SK-N-SH (cell line): ENCODE data around the gene TMEM214. TPM values are rescaled to one million over a fixed set of nuclear protein-coding genes. Genes with fewer than 3 reads are reported as not detected.

Source experiments
- CTCF ChIA-PET: fragments of 300-600, 350-600 bp; formaldehyde crosslinking; extraction: SDS; loops from one replicate; lab custom pipeline; 2021; lab: Yijun Ruan, JAX
- POLR2A ChIA-PET: fragments of 350-600 bp; sonication (Branson Sonifier 250); formaldehyde crosslinking; extraction: SDS; loops from one replicate; lab custom pipeline; 2020; ENCODE audit warnings: antibody characterized with exemption, inconsistent platforms; lab: Yijun Ruan, JAX
- DNase-seq: peaks from one replicate; pipeline ENCODE4 v3.0.0; 2012
- H2AFZ ChIP-seq: fragments of 200-600 bp; sonication (generic); 2 replicates; pipeline ENCODE4 v1.8.1; 2016; ENCODE audit warnings: antibody characterized with exemption, mild to moderate bottlenecking, low read depth
- H3F3A ChIP-seq: fragments of 200-600 bp; sonication (generic); replicated peaks from 2 replicates; pipeline ENCODE3; 2016; ENCODE audit warnings: antibody characterized with exemption, mild to moderate bottlenecking; ENCODE audit not compliant: insufficient read depth
- H3K27ac ChIP-seq, 2 experiments: fragments of 200-500 bp in 1 of 2; fragments of 200-600 bp in 1 of 2; sonication (Bioruptor generic) in 1 of 2; sonication (generic), shearing (Covaris generic) in 1 of 2; 2 replicates each; pipeline versions ENCODE4 v1.5.1 to v1.6.1; 2014 to 2016; ENCODE audit warnings: low read depth in 2 of 2, inconsistent platforms in 1 of 2, low read length in 1 of 2, mild to moderate bottlenecking in 1 of 2, mixed read lengths in 1 of 2
- H3K27me3 ChIP-seq: fragments of 200-600 bp; sonication (generic), shearing (Covaris generic); 2 replicates; pipeline ENCODE4 v1.6.1; 2016; ENCODE audit warnings: mixed run types; ENCODE audit not compliant: insufficient read depth
- H3K36me3 ChIP-seq, 2 experiments: fragments of 200-500 bp in 1 of 2; fragments of 200-600 bp in 1 of 2; sonication (Bioruptor generic) in 1 of 2; sonication (generic) in 1 of 2; replicated peaks in 1 of 2; 2 replicates each; pipeline versions ENCODE3 to v1.5.1; 2014 to 2016; ENCODE audit warnings: low read length in 1 of 2, mild to moderate bottlenecking in 1 of 2; ENCODE audit not compliant: insufficient read depth in 2 of 2, control insufficient read depth in 1 of 2
- H3K4me1 ChIP-seq, 2 experiments: fragments of 200-500 bp in 1 of 2; fragments of 200-600 bp in 1 of 2; sonication (Bioruptor generic) in 1 of 2; sonication (generic), shearing (Covaris generic) in 1 of 2; 2 replicates each; pipeline versions ENCODE4 v1.5.1 to v1.6.1; 2014 to 2016; ENCODE audit warnings: low read depth in 1 of 2, low read length in 1 of 2, mixed run types in 1 of 2; ENCODE audit not compliant: insufficient read depth in 2 of 2, control insufficient read depth in 1 of 2
- H3K4me2 ChIP-seq: fragments of 200-600 bp; sonication (generic), shearing (Covaris generic); 2 replicates; pipeline ENCODE4 v1.6.1; 2017; ENCODE audit warnings: mixed run types
- H3K4me3 ChIP-seq, 2 experiments: fragments of 200-500 bp in 1 of 2; fragments of 200-600 bp in 1 of 2; sonication (Bioruptor generic) in 1 of 2; sonication (generic), shearing (Covaris generic) in 1 of 2; 2 replicates each; pipeline versions ENCODE4 v1.5.1 to v1.8.1; 2014 to 2016; ENCODE audit warnings: low read depth in 2 of 2, inconsistent platforms in 1 of 2, low read length in 1 of 2, mild to moderate bottlenecking in 1 of 2, mixed read lengths in 1 of 2, moderate library complexity in 1 of 2
- H3K79me2 ChIP-seq: fragments of 200-600 bp; sonication (generic); 2 replicates; pipeline ENCODE4 v1.8.1; 2017; ENCODE audit warnings: mild to moderate bottlenecking; ENCODE audit not compliant: insufficient read depth
- H3K9ac ChIP-seq: fragments of 200-600 bp; sonication (generic); 2 replicates; pipeline ENCODE4 v1.6.1; 2017; ENCODE audit warnings: mixed run types
- H3K9me2 ChIP-seq: fragments of 200-600 bp; sonication (generic); 2 replicates; pipeline ENCODE4 v1.6.1; 2017; ENCODE audit warnings: mixed run types
- H3K9me3 ChIP-seq: fragments of 200-600 bp; sonication (generic); 2 replicates; pipeline ENCODE4 v1.6.1; 2017; ENCODE audit warnings: mixed run types, mild to moderate bottlenecking, moderate library complexity
- H4K20me1 ChIP-seq: fragments of 200-600 bp; sonication (generic); 2 replicates; pipeline ENCODE4 v1.6.1; 2017; ENCODE audit warnings: mild to moderate bottlenecking, mixed run types; ENCODE audit not compliant: insufficient read depth
- CHD2 ChIP-seq: fragments of 150-350 bp; IDR thresholded peaks from 2 replicates; pipeline ENCODE4 v1.6.1; 2018; ENCODE audit warnings: low read length; ENCODE audit not compliant: partially characterized antibody
- ELF1 ChIP-seq: IDR thresholded peaks from 2 replicates; pipeline ENCODE4 v1.4.0; 2012
- FOXJ3 ChIP-seq: sonication (generic); formaldehyde crosslinking; IDR thresholded peaks from 2 replicates; pipeline ENCODE4 v1.5.1; 2020; ENCODE audit warnings: mild to moderate bottlenecking, missing genetic modification reagents
- FOXM1 ChIP-seq: IDR thresholded peaks from 2 replicates; pipeline ENCODE4 v1.4.0; 2012; ENCODE audit warnings: low read depth, mild to moderate bottlenecking
- GABPA ChIP-seq: IDR thresholded peaks from 2 replicates; pipeline ENCODE4 v1.4.0; 2012; ENCODE audit warnings: low read depth, mild to moderate bottlenecking
- GATA2 ChIP-seq: sonication (generic); formaldehyde crosslinking; IDR thresholded peaks from 2 replicates; pipeline ENCODE4 v1.5.0; 2020; ENCODE audit warnings: mild to moderate bottlenecking, missing genetic modification reagents
- JUND ChIP-seq: IDR thresholded peaks from 2 replicates; pipeline ENCODE4 v1.4.0; 2012
- MXI1 ChIP-seq: IDR thresholded peaks from 2 replicates; pipeline ENCODE4 v1.6.1; 2012; ENCODE audit warnings: mild to moderate bottlenecking, low read depth, low read length, improper control_type of control experiment
- RCOR1 ChIP-seq: fragments of 150-350 bp; IDR thresholded peaks from 2 replicates; pipeline ENCODE4 v1.6.1; 2017; ENCODE audit warnings: antibody characterized with exemption, low read length
- SIN3A ChIP-seq: IDR thresholded peaks from 2 replicates; pipeline ENCODE4 v1.6.1; 2012; ENCODE audit warnings: low read depth, mild to moderate bottlenecking, low read length, moderate library complexity, borderline replicate concordance
- SMC3 ChIP-seq: IDR thresholded peaks from 2 replicates; pipeline ENCODE4 v1.6.1; 2012; ENCODE audit warnings: low read depth, low read length, improper control_type of control experiment
- TAF1 ChIP-seq: IDR thresholded peaks from 2 replicates; pipeline ENCODE4 v1.6.1; 2012; ENCODE audit warnings: low read depth, mild to moderate bottlenecking, low read length, moderate library complexity, borderline replicate concordance
- TEAD4 ChIP-seq: IDR thresholded peaks from 2 replicates; pipeline ENCODE4 v1.4.0; 2012; ENCODE audit warnings: mild to moderate bottlenecking, borderline replicate concordance; ENCODE audit not compliant: insufficient read depth
- YY1 ChIP-seq: IDR thresholded peaks from 2 replicates; pipeline ENCODE4 v1.4.0; 2012; ENCODE audit warnings: low read depth, mild to moderate bottlenecking
- WGBS: methylation state at CpG from one replicate; pipeline ENCODE4 v1.1.6; 2017; ENCODE audit warnings: low lambda C conversion rate; 5-methylcytosine and 5-hydroxymethylcytosine counted together
- polyA plus RNA-seq, 3 experiments: library from polyadenylated mRNA; depleted of rRNA; stranded (reverse); fragments of >200 nt; gene quantifications; 2 replicates each; pipeline ENCODE4 v1.2.3, GENCODE V29; 2012
- TF ChIP-seq, protein P1 (sequence below): fragments of 200-600 bp; sonication (generic); IDR thresholded peaks from 2 replicates; pipeline ENCODE4 v1.6.1; 2017; ENCODE audit warnings: antibody characterized with exemption, mild to moderate bottlenecking, moderate library complexity
- TF ChIP-seq, protein P2 (sequence below): IDR thresholded peaks from 2 replicates; pipeline ENCODE4 v1.6.1; 2012; ENCODE audit warnings: mild to moderate bottlenecking, low read depth, low read length, moderate library complexity
- TF ChIP-seq, protein P3 (sequence below): fragments of 150-350 bp; IDR thresholded peaks from 2 replicates; pipeline ENCODE4 v1.6.1; 2016; ENCODE audit warnings: mild to moderate bottlenecking, low read depth, low read length

Gene TMEM214
- polyA plus RNA-seq, 1 of the 3 experiments (the other 2 are of a cell fraction), result 69.4 TPM

DNA sequence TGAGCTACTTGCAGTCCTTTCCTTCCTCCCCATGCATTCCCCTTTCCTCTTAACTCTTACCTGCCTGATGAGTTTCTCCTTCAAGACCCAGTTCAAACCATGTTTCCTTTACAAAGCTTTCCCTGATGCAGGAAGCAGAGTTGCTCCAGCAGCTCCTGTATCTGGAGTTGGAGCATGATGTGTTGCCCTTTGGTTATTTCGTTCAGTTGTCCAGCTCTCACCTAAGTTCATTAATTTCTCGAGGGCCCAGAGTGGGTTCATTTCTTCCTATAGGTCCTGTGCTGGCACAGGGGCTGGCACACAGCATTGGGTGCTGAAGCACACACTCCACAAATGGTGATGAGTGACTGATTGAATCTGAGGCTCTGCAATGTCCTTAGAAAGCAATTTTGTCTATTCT lies 23.0 kb upstream of the TMEM214 start:
- Histone ChIP-seq H3K4me1 (no peaks in the 10 kb centered on the region; a peak in 1 of 4 replicates), H4K20me1 (no peaks in the 10 kb centered on the region), H3K27me3 (no peaks in the 10 kb centered on the region), H3K79me2 (no peaks in the 10 kb centered on the region), H3K36me3 (no peaks in the 10 kb centered on the region), H2AFZ (no peak overlapping the region), H3K9me2 (no peaks in the 10 kb centered on the region), H3K9me3 (no peaks in the 10 kb centered on the region), H3F3A (no peaks in the 10 kb centered on the region), H3K9ac (no peak overlapping the region), H3K4me3 (no peak overlapping the region), H3K27ac (no peak overlapping the region), H3K4me2 (no peak overlapping the region)
- 84% methylated on average over 2 of the region's 2 CpGs for WGBS
- ChIA-PET POLR2A (no interaction called here), CTCF (interaction anchor here (1.2 to 33.3 kb wide), 7 partner anchors 8 to 83 kb away, joined by 3 to 1017 read pairs (median 4); partner anchors contain the start of gene MAPRE3)
- no peak for DNase-seq
- TF ChIP-seq SMC3 (no peak), CHD2 (no peak), FOXM1 (no peak), MXI1 (no peak), JUND (no peak), FOXJ3 (no peak), TAF1 (no peak), RCOR1 (no peak), TEAD4 (no peak), YY1 (no peak), GABPA (no peak), GATA2 (CRISPR knock-in tag) (no peak), SIN3A (no peak), ELF1 (no peak)
- TF ChIP-seq, protein P1, sequence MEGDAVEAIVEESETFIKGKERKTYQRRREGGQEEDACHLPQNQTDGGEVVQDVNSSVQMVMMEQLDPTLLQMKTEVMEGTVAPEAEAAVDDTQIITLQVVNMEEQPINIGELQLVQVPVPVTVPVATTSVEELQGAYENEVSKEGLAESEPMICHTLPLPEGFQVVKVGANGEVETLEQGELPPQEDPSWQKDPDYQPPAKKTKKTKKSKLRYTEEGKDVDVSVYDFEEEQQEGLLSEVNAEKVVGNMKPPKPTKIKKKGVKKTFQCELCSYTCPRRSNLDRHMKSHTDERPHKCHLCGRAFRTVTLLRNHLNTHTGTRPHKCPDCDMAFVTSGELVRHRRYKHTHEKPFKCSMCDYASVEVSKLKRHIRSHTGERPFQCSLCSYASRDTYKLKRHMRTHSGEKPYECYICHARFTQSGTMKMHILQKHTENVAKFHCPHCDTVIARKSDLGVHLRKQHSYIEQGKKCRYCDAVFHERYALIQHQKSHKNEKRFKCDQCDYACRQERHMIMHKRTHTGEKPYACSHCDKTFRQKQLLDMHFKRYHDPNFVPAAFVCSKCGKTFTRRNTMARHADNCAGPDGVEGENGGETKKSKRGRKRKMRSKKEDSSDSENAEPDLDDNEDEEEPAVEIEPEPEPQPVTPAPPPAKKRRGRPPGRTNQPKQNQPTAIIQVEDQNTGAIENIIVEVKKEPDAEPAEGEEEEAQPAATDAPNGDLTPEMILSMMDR, result no peak
- TF ChIP-seq, protein P2, sequence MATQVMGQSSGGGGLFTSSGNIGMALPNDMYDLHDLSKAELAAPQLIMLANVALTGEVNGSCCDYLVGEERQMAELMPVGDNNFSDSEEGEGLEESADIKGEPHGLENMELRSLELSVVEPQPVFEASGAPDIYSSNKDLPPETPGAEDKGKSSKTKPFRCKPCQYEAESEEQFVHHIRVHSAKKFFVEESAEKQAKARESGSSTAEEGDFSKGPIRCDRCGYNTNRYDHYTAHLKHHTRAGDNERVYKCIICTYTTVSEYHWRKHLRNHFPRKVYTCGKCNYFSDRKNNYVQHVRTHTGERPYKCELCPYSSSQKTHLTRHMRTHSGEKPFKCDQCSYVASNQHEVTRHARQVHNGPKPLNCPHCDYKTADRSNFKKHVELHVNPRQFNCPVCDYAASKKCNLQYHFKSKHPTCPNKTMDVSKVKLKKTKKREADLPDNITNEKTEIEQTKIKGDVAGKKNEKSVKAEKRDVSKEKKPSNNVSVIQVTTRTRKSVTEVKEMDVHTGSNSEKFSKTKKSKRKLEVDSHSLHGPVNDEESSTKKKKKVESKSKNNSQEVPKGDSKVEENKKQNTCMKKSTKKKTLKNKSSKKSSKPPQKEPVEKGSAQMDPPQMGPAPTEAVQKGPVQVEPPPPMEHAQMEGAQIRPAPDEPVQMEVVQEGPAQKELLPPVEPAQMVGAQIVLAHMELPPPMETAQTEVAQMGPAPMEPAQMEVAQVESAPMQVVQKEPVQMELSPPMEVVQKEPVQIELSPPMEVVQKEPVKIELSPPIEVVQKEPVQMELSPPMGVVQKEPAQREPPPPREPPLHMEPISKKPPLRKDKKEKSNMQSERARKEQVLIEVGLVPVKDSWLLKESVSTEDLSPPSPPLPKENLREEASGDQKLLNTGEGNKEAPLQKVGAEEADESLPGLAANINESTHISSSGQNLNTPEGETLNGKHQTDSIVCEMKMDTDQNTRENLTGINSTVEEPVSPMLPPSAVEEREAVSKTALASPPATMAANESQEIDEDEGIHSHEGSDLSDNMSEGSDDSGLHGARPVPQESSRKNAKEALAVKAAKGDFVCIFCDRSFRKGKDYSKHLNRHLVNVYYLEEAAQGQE, result no peak
- TF ChIP-seq, protein P3, sequence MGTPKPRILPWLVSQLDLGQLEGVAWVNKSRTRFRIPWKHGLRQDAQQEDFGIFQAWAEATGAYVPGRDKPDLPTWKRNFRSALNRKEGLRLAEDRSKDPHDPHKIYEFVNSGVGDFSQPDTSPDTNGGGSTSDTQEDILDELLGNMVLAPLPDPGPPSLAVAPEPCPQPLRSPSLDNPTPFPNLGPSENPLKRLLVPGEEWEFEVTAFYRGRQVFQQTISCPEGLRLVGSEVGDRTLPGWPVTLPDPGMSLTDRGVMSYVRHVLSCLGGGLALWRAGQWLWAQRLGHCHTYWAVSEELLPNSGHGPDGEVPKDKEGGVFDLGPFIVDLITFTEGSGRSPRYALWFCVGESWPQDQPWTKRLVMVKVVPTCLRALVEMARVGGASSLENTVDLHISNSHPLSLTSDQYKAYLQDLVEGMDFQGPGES, result no peak
